ENCODE data around the gene RPS19BP1.

RPS19BP1 gene

GRCh38 chr22:39558950-39559349, 26.4 kb upstream of the RPS19BP1 start:
- FAIRE-seq, result no peak

- no peak for FAIRE-seq
Observed at GRCh38 chr22:39558254-39558727, 25.7 kb upstream of the RPS19BP1 start.

GRCh38 chr22:39556970-39557841, 24.7 kb upstream of the RPS19BP1 start:
- no peak for FAIRE-seq

- no peak for FAIRE-seq
Observed at GRCh38 chr22:39554151-39554550, 21.6 kb upstream of the RPS19BP1 start.

GRCh38 chr22:39553429-39553828, 20.9 kb upstream of the RPS19BP1 start:
- FAIRE-seq, result no peak

GRCh38 chr22:39547587-39547947, 15.0 kb upstream of the RPS19BP1 start:
- no peak for FAIRE-seq

GRCh38 chr22:39546889-39547586, 14.5 kb upstream of the RPS19BP1 start:
- FAIRE-seq, result no peak

GRCh38 chr22:39545386-39546365, 13.1 kb upstream of the RPS19BP1 start:
- FAIRE-seq, result no peak

- FAIRE-seq, result no peak
Observed at GRCh38 chr22:39543095-39543494, 10.5 kb upstream of the RPS19BP1 start.

- FAIRE-seq, result no peak
Observed at GRCh38 chr22:39537975-39538374, 5.4 kb upstream of the RPS19BP1 start.

GRCh38 chr22:39536711-39537110, 4.2 kb upstream of the RPS19BP1 start:
- FAIRE-seq, result no peak

- no peak for FAIRE-seq
Observed at GRCh38 chr22:39535831-39536449, 3.4 kb upstream of the RPS19BP1 start.

- no peak for FAIRE-seq
Observed at GRCh38 chr22:39535357-39535725, 2.8 kb upstream of the RPS19BP1 start.

- FAIRE-seq, result no peak
Observed at GRCh38 chr22:39534591-39535356, 2.2 kb upstream of the RPS19BP1 start.

GRCh38 chr22:39534092-39534506, 1.6 kb upstream of the RPS19BP1 start:
- FAIRE-seq, result no peak

GRCh38 chr22:39530692-39531331, 1.7 kb downstream of the RPS19BP1 start:
- FAIRE-seq, result no peak

- FAIRE-seq, result no peak
Observed at GRCh38 chr22:39530116-39530515, 2.4 kb downstream of the RPS19BP1 start.

GRCh38 chr22:39529487-39529851, 3.1 kb downstream of the RPS19BP1 start:
- no peak for FAIRE-seq

- FAIRE-seq, result no peak
Observed at GRCh38 chr22:39528681-39529486, 3.7 kb downstream of the RPS19BP1 start.

- FAIRE-seq, result no peak
Observed at GRCh38 chr22:39528080-39528661, 4.4 kb downstream of the RPS19BP1 start.

Data from colon (tissue), 2 donors.